Lung (tissue), 12 donors: ENCODE measurements around the gene CST9. TPM values are rescaled to one million over a fixed set of nuclear protein-coding genes. Genes with fewer than 3 reads are reported as not detected.
A peak's percentile ranks its signal among the peaks of the same experiment; 100 is the strongest.

Source experiments
- ATAC-seq: fragments of 200-7000 bp; cut with Tn5 transposase; one replicate; pipeline ENCODE4 v1.9.1; 2020; ENCODE audit warnings: moderate number of reproducible peaks; ENCODE audit not compliant: insufficient read depth, low FRiP score
- DNase-seq, 3 donors: peaks; one replicate each; pipeline ENCODE4 v3.0.0-alpha.2; 2013 to 2017
- H3K27ac ChIP-seq, 2 donors: one replicate each; pipeline ENCODE4 v1.5.1; 2013; ENCODE audit warnings: mild to moderate bottlenecking in 2 of 2, moderate library complexity in 2 of 2, control low read depth in 1 of 2, inconsistent platforms in 1 of 2, low read depth in 1 of 2, low read length in 1 of 2
- H3K27me3 ChIP-seq, 3 donors: one replicate each; pipeline ENCODE4 v1.5.1; 2013; ENCODE audit warnings: low read length in 2 of 3; ENCODE audit not compliant: control insufficient read depth in 3 of 3, insufficient read depth in 3 of 3
- H3K36me3 ChIP-seq, 4 donors: one replicate each; pipeline ENCODE4 v1.5.1; 2013; ENCODE audit warnings: low read length in 4 of 4, mild to moderate bottlenecking in 1 of 4, moderate library complexity in 1 of 4; ENCODE audit not compliant: control insufficient read depth in 4 of 4, insufficient read depth in 4 of 4
- H3K4me1 ChIP-seq, 5 donors: one replicate each; pipeline ENCODE4 v1.5.1; 2013; ENCODE audit warnings: low read length in 5 of 5, mild to moderate bottlenecking in 2 of 5, moderate library complexity in 1 of 5; ENCODE audit not compliant: control insufficient read depth in 5 of 5, insufficient read depth in 5 of 5
- H3K4me3 ChIP-seq: one replicate; pipeline ENCODE4 v1.5.1; 2013; ENCODE audit warnings: mild to moderate bottlenecking, control low read depth, moderate library complexity
- H3K9ac ChIP-seq, 2 donors: one replicate each; pipeline ENCODE4 v1.5.1; 2013; ENCODE audit warnings: low read length in 2 of 2, control low read depth in 1 of 2; ENCODE audit not compliant: insufficient read depth in 1 of 2
- H3K9me3 ChIP-seq, 4 donors: one replicate each; pipeline ENCODE4 v1.5.1; 2013; ENCODE audit warnings: low read length in 3 of 4, mild to moderate bottlenecking in 1 of 4, moderate library complexity in 1 of 4; ENCODE audit not compliant: control insufficient read depth in 4 of 4, insufficient read depth in 3 of 4
- CTCF ChIP-seq: IDR thresholded peaks from 2 replicates; pipeline ENCODE4 v1.5.1; 2012; ENCODE audit warnings: mild to moderate bottlenecking; ENCODE audit errors: control extremely low read depth, extremely low read depth
- WGBS, 2 donors: extraction: QIAGEN DNeasy Blood & Tissue Kit; methylation state at CpG; one replicate each; pipeline ENCODE4 v1.1.7; 2013; 5-methylcytosine and 5-hydroxymethylcytosine counted together
- polyA plus RNA-seq, 2 donors: library from polyadenylated mRNA; stranded (reverse); fragments of 200-250 nt; gene quantifications; one replicate each; pipeline ENCODE4 v1.2.1, GENCODE V29; 2013
- total RNA-seq, 2 donors: library from RNA; depleted of rRNA in 1 of 2; stranded (reverse); fragments of >200 nt in 1 of 2; gene quantifications; one replicate each; pipeline ENCODE4 v1.2.1, GENCODE V29; 2014 to 2021
- donor health status: control.
- donor health status: control.
- donor health status: Bipolar disorder and iron deficiency.
- donor health status: healthy.
- donor health status: DM: yes; HTN: yes; CAD: no.

Gene CST9
- total and polyA plus RNA-seq, 4 donors = not detected

GRCh38 chr20:23639490-23639958, 33.8 kb upstream of the CST9 start:
- ATAC-seq (no peak), DNase-seq (no peak)
- H3K4me3 ChIP-seq = no peak overlapping the region
- 73 to 77% methylated on average over 8 of the region's 8 CpGs for WGBS, 2 donors
- H3K9ac ChIP-seq = no peak overlapping the region
- no peak overlapping the region for H3K27ac ChIP-seq
- no peak for TF ChIP-seq CTCF
- H3K9me3 ChIP-seq = no peaks in the 10 kb centered on the region
- H3K36me3 ChIP-seq = peaks cover 0 to 8% (median 1%) of the 10 kb centered on the region in 4 donors
- peaks cover 0 to 2% (median 0%) of the 10 kb centered on the region in 3 donors for H3K27me3 ChIP-seq
- H3K4me1 ChIP-seq = peaks cover 0 to 22% (median 10%) of the 10 kb centered on the region in 5 donors

- no peak for TF ChIP-seq CTCF
- Histone ChIP-seq H3K9ac (no peak overlapping the region), H3K9me3 (no peaks in the 10 kb centered on the region), H3K27me3 (no peaks in the 10 kb centered on the region), H3K4me3 (no peak overlapping the region), H3K4me1 (peaks cover 0 to 22% (median 10%) of the 10 kb centered on the region in 5 donors), H3K27ac (no peak overlapping the region), H3K36me3 (peaks cover 0 to 15% (median 4%) of the 10 kb centered on the region in 4 donors)
- DNase-seq (no peak), ATAC-seq (no peak)
- 68 to 69% methylated on average over 9 of the region's 9 CpGs for whole genome bisulfite sequencing, 2 donors
These were observed 32.6 kb upstream of the CST9 start for GRCh38 chr20:23638309-23638708.

GRCh38 chr20:23637282-23638221, 31.8 kb upstream of the CST9 start, which contains the start of gene CST3:
CST3 (minus strand) TSS chr20:23637955; CDS start chr20:23637862, 93 bp downstream.
- H3K27ac ChIP-seq = peak within 1 kb of the TSS; percentile 93 to 97
- peak within 1 kb of the TSS; percentile 28 to 29 for H3K9ac ChIP-seq
- ATAC-seq (peak; percentile 93), DNase-seq (peak; percentile 84 to 91 (median 88))
- H3K4me1 ChIP-seq = peaks cover 0 to 22% (median 10%) of the 10 kb centered on the region in 5 donors
- H3K36me3 ChIP-seq = peaks cover 0 to 22% (median 4%) of the 10 kb centered on the region in 4 donors
- H3K27me3 ChIP-seq = no peaks in the 10 kb centered on the region
- H3K4me3 ChIP-seq = peak within 1 kb of the TSS; percentile 96
- no peak for TF ChIP-seq CTCF
- H3K9me3 ChIP-seq = no peaks in the 10 kb centered on the region
- 1% methylated on average over 67 to 91 of the region's 92 CpGs for WGBS, 2 donors
